Measurements from ENCODE around the gene KCNJ6. TPM values are rescaled to one million over a fixed set of nuclear protein-coding genes. Genes with fewer than 3 reads are reported as not detected.

The KCNJ6 gene
- total and polyA plus RNA-seq, 10 of the 15 experiments (the other 5 are each of a cell fraction or from before 2014, with no cell fraction given) = 0.03 to 0.07 (median 0.04) TPM; not detected in 7

GRCh38 chr21:37668462-37669239, 247.6 kb downstream of the KCNJ6 start (continued):
- TF ChIP-seq ZNF592 (IDR thresholded peaks at IDR 0.05) = no peak

GRCh38 chr21:37667380-37667779, 248.9 kb downstream of the KCNJ6 start:
- SMC1A ChIA-PET (ENCODE audit: uncharacterized antibody, unreplicated experiment) = no interaction called here
- Histone ChIP-seq H3K4me3 (no peak overlapping the region), H3K9ac (ENCODE audit: control insufficient read depth, insufficient read depth, low read length) (no peak overlapping the region), H3K4me2 (ENCODE audit: control insufficient read depth, insufficient read depth) (no peak overlapping the region), H3K36me3 (ENCODE audit: control insufficient read depth in 2 of 2, insufficient read depth in 2 of 2, low read length in 1 of 2) (no peaks in the 10 kb centered on the region), H4K20me1 (ENCODE audit: control insufficient read depth, insufficient read depth) (no peaks in the 10 kb centered on the region), H3K27me3 (replicated peaks in 1 of 2; ENCODE audit: control insufficient read depth in 2 of 2, insufficient read depth in 2 of 2, low read length in 1 of 2) (no peaks in the 10 kb centered on the region), H3K79me2 (ENCODE audit: control insufficient read depth, insufficient read depth, low read length) (no peaks in the 10 kb centered on the region), H3K9me3 (replicated peaks; ENCODE audit: control insufficient read depth, insufficient read depth, low read length) (no peaks in the 10 kb centered on the region; the same call in 2 of the 3 replicates), H3K4me1 (ENCODE audit: control insufficient read depth, insufficient read depth, low read length) (no peaks in the 10 kb centered on the region), H3K27ac (ENCODE audit: control insufficient read depth, insufficient read depth) (no peak overlapping the region), H2AFZ (ENCODE audit: control insufficient read depth, low read depth, low read length) (no peak overlapping the region)
- FAIRE-seq = no peak
- intact Hi-C loops (cut with micrococcal nuclease; ENCODE audit: unreplicated experiment) = no loop called here
- 74% methylated on average over 14 of the region's 19 CpGs for WGBS (ENCODE audit: insufficient coverage, insufficient replicate concordance, low lambda C conversion rate, missing lambda C conversion rate)
- CTCF ChIA-PET = no interaction called here
- in situ Hi-C loops (cut with MboI) = no loop called here
- RAD21 ChIA-PET (ENCODE audit: unreplicated experiment) = no interaction called here
- POLR2A ChIA-PET = no interaction called here
- BruUV-seq (replicated peaks) = no TSS peak
- TF ChIP-seq RFX5 (IDR thresholded peaks at IDR 0.05; ENCODE audit: low read depth, low read length) (no peak), ZNF622 (IDR thresholded peaks at IDR 0.05) (no peak), HSF1 (IDR thresholded peaks at IDR 0.05; ENCODE audit: low read depth, low read length) (no peak), STAT1 (conservative IDR thresholded peaks at IDR 0.05) (no peak), SKIL (IDR thresholded peaks at IDR 0.05; ENCODE audit: low read depth, poor library complexity, severe bottlenecking) (no peak), RAD51 (IDR thresholded peaks at IDR 0.05) (no peak), FOXK2 (IDR thresholded peaks at IDR 0.05) (no peak)
- ATAC-seq = no peak
- DNase-seq (ENCODE audit: low read depth, low spot score) = no peak

Data from GM12878 (cell line).